GM12878 (cell line): Measurements from ENCODE around the gene MACROD2. TPM values are rescaled to one million over a fixed set of nuclear protein-coding genes. Genes with fewer than 3 reads are reported as not detected.

Experiments
- ASH2L ChIP-seq: fragments of 300-600, 200-600 bp; sonication (generic); IDR thresholded peaks from 2 replicates; pipeline ENCODE4 v1.6.1; 2017; ENCODE audit warnings: low read depth, mild to moderate bottlenecking, borderline replicate concordance
- BHLHE40 ChIP-seq, 2 experiments: fragments of 450-650 bp in 1 of 2; IDR thresholded peaks; 2 replicates each; pipeline ENCODE4 v1.6.1; 2011 to 2017; ENCODE audit warnings: low read depth in 2 of 2, borderline replicate concordance in 1 of 2, improper control_type of control experiment in 1 of 2, low read length in 1 of 2, mild to moderate bottlenecking in 1 of 2
- CREM ChIP-seq: IDR thresholded peaks from 2 replicates; pipeline ENCODE4 v1.6.1; 2014; ENCODE audit warnings: antibody characterized with exemption, low read depth
- EED ChIP-seq: sonication (generic); IDR thresholded peaks from 2 replicates; pipeline ENCODE4 v1.6.1; 2016; ENCODE audit warnings: antibody characterized with exemption, low read depth
- EGR1 ChIP-seq, 2 experiments: IDR thresholded peaks; 1 replicate in 1 of 2; 2 replicates in 1 of 2; pipeline ENCODE4 v1.6.1; 2011 to 2012; ENCODE audit warnings: low read depth in 2 of 2, low read length in 2 of 2, borderline replicate concordance in 1 of 2, mild to moderate bottlenecking in 1 of 2, moderate library complexity in 1 of 2
- HDAC2 ChIP-seq: fragments of 200-600 bp; sonication (generic); IDR thresholded peaks from 2 replicates; pipeline ENCODE4 v1.6.1; 2017
- JUND ChIP-seq: IDR thresholded peaks from 2 replicates; pipeline ENCODE4 v1.6.1; 2012; ENCODE audit warnings: low read depth, mild to moderate bottlenecking, low read length, improper control_type of control experiment, moderate library complexity
- KAT2A ChIP-seq: conservative IDR thresholded peaks from 2 replicates; pipeline ENCODE4 v1.6.1; 2011; ENCODE audit warnings: low read depth, low read length; ENCODE audit not compliant: control insufficient read depth
- KDM1A ChIP-seq: fragments of 200-600 bp; sonication (generic); IDR thresholded peaks from 2 replicates; pipeline ENCODE4 v1.6.1; 2016; ENCODE audit warnings: borderline replicate concordance
- MXI1 ChIP-seq: fragments of 150-350 bp; IDR thresholded peaks from 2 replicates; pipeline ENCODE4 v1.6.1; 2011; ENCODE audit warnings: low read depth, mild to moderate bottlenecking, inconsistent platforms, low read length, improper control_type of control experiment
- NBN ChIP-seq: fragments of 450-650 bp; IDR thresholded peaks from 2 replicates; pipeline ENCODE4 v1.6.1; 2016
- PAX5 ChIP-seq: IDR thresholded peaks from 2 replicates; pipeline ENCODE4 v1.6.1; 2011; ENCODE audit warnings: low read depth, low read length, borderline replicate concordance
- POLR2AphosphoS2 ChIP-seq: IDR thresholded peaks from 2 replicates; pipeline ENCODE4 v1.6.1; 2011; ENCODE audit warnings: low read depth, mild to moderate bottlenecking, low read length, improper control_type of control experiment, moderate library complexity
- POU2F2 ChIP-seq: IDR thresholded peaks from 3 replicates; pipeline ENCODE4 v1.6.1; 2011; ENCODE audit warnings: low read depth, mild to moderate bottlenecking, low read length, borderline replicate concordance
- SP1 ChIP-seq: IDR thresholded peaks from one replicate; pipeline ENCODE4 v1.6.1; 2011; ENCODE audit warnings: low read depth, low read length
- STAT3 ChIP-seq: IDR thresholded peaks from 2 replicates; pipeline ENCODE4 v1.6.1; 2011; ENCODE audit warnings: low read depth, low read length, improper control_type of control experiment
- TCF12 ChIP-seq: IDR thresholded peaks from 2 replicates; pipeline ENCODE4 v1.6.1; 2011; ENCODE audit warnings: low read depth, mild to moderate bottlenecking, low read length
- TCF7 ChIP-seq: IDR thresholded peaks from 2 replicates; pipeline ENCODE4 v1.6.1; 2014; ENCODE audit warnings: antibody characterized with exemption, borderline replicate concordance
- ZNF207 ChIP-seq: fragments of 450-650 bp; IDR thresholded peaks from 2 replicates; pipeline ENCODE4 v1.6.1; 2014; ENCODE audit warnings: antibody characterized with exemption, mild to moderate bottlenecking, borderline replicate concordance
- ZNF24 ChIP-seq: fragments of 450-650 bp; IDR thresholded peaks from 2 replicates; pipeline ENCODE4 v1.6.1; 2017; ENCODE audit warnings: antibody characterized with exemption, mild to moderate bottlenecking
- polyA plus RNA-seq, 11 experiments: library from polyadenylated mRNA; depleted of rRNA in 4 of 11; unstranded in 6 of 11; stranded (reverse) in 5 of 11; fragments of >200 nt; fragmentation: Nextera tagmentation in 4 of 11; fragmentation: Illumina TruSeq in 1 of 11; extraction: Ambion mirVana in 4 of 11; extraction: Trizol in 1 of 11; gene quantifications; 1 replicate in 1 of 11; 2 replicates in 10 of 11; pipeline versions ENCODE4 v1.2.1 to v1.2.3, GENCODE V29; 2011 to 2016; ENCODE audit warnings: inconsistent platforms in 2 of 11, missing spikeins in 2 of 11, low read depth in 1 of 11
- total RNA-seq, 4 experiments: library from RNA; depleted of rRNA in 3 of 4; stranded (reverse); fragments of >200 nt in 3 of 4; fragmentation: Illumina TruSeq in 1 of 4; extraction: Trizol in 1 of 4; gene quantifications; 2 replicates each; pipeline versions ENCODE4 v1.2.1 to v1.2.3, GENCODE V29; 2013 to 2021
- TF ChIP-seq, protein P1 (sequence below): fragments of 450-650 bp; IDR thresholded peaks from 2 replicates; pipeline ENCODE4 v1.6.1; 2017; ENCODE audit warnings: antibody characterized with exemption, mild to moderate bottlenecking, moderate library complexity
- TF ChIP-seq, protein P2 (sequence below): fragments of 450-650 bp; IDR thresholded peaks from 2 replicates; pipeline ENCODE4 v1.6.1; 2017; ENCODE audit warnings: borderline replicate concordance
- TF ChIP-seq, protein P3 (sequence below): IDR thresholded peaks from 2 replicates; pipeline ENCODE4 v1.6.1; 2012; ENCODE audit warnings: mild to moderate bottlenecking, low read depth, low read length
- TF ChIP-seq, protein P4 (sequence below): fragments of 450-650 bp; IDR thresholded peaks from 2 replicates; pipeline ENCODE4 v1.6.1; 2016; ENCODE audit warnings: mild to moderate bottlenecking

Gene MACROD2
- total and polyA plus RNA-seq, 10 of the 15 experiments (the other 5 are each of a cell fraction or from before 2014, with no cell fraction given) = 1.1 to 21.5 (median 2.2) TPM

DNA sequence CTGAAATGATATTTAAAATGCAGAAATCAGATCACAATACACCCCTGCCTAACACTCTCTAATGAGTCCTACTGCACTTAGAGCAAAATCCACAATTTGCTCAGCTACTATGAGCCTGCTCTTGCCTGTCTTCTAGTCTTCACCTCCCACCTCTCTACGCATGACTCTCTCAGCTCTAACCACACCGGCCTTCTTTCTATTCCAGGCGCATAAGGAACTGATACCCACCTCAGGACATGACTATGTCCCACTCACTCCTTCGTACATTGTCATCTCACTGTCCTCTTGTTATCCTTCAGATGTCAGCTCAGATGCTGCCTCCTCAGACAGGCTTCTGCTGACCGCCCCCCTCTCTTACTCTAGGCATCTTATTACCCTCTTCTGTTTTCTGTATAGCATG, 543.1 kb downstream of the MACROD2 start (continued):
- TF ChIP-seq ASH2L (no peak), KDM1A (no peak), BHLHE40 (IDR thresholded peaks at IDR 0.05; ENCODE audit: borderline replicate concordance in 1 of 2, low read depth in 2 of 2, low read length in 1 of 2) (peak; percentile 69 to 83; a peak in 3 of 4 replicates), ZNF207 (no peak), EED (no peak), TCF12 (no peak), PAX5 (peak; percentile 52; the same call in 1 of the 2 replicates), CREM (0 out of 2 replicates have a peak, but pooled peaks have one; percentile 16), JUND (no peak), STAT3 (no peak), POLR2AphosphoS2 (no peak), KAT2A (no peak), SP1 (no peak), EGR1 (IDR thresholded peaks at IDR 0.05; ENCODE audit: borderline replicate concordance in 1 of 2, low read depth in 2 of 2, low read length in 2 of 2) (no peak), ZNF24 (no peak), HDAC2 (no peak), MXI1 (no peak), TCF7 (no peak), NBN (0 out of 2 replicates have a peak, but pooled peaks have one; percentile 40), POU2F2 (no peak)
- TF ChIP-seq, protein P1, sequence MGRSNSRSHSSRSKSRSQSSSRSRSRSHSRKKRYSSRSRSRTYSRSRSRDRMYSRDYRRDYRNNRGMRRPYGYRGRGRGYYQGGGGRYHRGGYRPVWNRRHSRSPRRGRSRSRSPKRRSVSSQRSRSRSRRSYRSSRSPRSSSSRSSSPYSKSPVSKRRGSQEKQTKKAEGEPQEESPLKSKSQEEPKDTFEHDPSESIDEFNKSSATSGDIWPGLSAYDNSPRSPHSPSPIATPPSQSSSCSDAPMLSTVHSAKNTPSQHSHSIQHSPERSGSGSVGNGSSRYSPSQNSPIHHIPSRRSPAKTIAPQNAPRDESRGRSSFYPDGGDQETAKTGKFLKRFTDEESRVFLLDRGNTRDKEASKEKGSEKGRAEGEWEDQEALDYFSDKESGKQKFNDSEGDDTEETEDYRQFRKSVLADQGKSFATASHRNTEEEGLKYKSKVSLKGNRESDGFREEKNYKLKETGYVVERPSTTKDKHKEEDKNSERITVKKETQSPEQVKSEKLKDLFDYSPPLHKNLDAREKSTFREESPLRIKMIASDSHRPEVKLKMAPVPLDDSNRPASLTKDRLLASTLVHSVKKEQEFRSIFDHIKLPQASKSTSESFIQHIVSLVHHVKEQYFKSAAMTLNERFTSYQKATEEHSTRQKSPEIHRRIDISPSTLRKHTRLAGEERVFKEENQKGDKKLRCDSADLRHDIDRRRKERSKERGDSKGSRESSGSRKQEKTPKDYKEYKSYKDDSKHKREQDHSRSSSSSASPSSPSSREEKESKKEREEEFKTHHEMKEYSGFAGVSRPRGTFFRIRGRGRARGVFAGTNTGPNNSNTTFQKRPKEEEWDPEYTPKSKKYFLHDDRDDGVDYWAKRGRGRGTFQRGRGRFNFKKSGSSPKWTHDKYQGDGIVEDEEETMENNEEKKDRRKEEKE = no peak
- TF ChIP-seq, protein P2, sequence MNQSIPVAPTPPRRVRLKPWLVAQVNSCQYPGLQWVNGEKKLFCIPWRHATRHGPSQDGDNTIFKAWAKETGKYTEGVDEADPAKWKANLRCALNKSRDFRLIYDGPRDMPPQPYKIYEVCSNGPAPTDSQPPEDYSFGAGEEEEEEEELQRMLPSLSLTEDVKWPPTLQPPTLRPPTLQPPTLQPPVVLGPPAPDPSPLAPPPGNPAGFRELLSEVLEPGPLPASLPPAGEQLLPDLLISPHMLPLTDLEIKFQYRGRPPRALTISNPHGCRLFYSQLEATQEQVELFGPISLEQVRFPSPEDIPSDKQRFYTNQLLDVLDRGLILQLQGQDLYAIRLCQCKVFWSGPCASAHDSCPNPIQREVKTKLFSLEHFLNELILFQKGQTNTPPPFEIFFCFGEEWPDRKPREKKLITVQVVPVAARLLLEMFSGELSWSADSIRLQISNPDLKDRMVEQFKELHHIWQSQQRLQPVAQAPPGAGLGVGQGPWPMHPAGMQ = no peak
- TF ChIP-seq, protein P3, sequence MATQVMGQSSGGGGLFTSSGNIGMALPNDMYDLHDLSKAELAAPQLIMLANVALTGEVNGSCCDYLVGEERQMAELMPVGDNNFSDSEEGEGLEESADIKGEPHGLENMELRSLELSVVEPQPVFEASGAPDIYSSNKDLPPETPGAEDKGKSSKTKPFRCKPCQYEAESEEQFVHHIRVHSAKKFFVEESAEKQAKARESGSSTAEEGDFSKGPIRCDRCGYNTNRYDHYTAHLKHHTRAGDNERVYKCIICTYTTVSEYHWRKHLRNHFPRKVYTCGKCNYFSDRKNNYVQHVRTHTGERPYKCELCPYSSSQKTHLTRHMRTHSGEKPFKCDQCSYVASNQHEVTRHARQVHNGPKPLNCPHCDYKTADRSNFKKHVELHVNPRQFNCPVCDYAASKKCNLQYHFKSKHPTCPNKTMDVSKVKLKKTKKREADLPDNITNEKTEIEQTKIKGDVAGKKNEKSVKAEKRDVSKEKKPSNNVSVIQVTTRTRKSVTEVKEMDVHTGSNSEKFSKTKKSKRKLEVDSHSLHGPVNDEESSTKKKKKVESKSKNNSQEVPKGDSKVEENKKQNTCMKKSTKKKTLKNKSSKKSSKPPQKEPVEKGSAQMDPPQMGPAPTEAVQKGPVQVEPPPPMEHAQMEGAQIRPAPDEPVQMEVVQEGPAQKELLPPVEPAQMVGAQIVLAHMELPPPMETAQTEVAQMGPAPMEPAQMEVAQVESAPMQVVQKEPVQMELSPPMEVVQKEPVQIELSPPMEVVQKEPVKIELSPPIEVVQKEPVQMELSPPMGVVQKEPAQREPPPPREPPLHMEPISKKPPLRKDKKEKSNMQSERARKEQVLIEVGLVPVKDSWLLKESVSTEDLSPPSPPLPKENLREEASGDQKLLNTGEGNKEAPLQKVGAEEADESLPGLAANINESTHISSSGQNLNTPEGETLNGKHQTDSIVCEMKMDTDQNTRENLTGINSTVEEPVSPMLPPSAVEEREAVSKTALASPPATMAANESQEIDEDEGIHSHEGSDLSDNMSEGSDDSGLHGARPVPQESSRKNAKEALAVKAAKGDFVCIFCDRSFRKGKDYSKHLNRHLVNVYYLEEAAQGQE = no peak
- TF ChIP-seq, protein P4, sequence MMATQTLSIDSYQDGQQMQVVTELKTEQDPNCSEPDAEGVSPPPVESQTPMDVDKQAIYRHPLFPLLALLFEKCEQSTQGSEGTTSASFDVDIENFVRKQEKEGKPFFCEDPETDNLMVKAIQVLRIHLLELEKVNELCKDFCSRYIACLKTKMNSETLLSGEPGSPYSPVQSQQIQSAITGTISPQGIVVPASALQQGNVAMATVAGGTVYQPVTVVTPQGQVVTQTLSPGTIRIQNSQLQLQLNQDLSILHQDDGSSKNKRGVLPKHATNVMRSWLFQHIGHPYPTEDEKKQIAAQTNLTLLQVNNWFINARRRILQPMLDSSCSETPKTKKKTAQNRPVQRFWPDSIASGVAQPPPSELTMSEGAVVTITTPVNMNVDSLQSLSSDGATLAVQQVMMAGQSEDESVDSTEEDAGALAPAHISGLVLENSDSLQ = peak; percentile 40; the same call in 1 of the 2 replicates
